Subcutaneous abdominal adipose tissue (tissue), 5 donors: ENCODE results near the gene AK5.

Experiments used
- H3K27ac ChIP-seq: one replicate; pipeline ENCODE4 v1.7.0; 2013; ENCODE audit warnings: low read depth, mild to moderate bottlenecking, inconsistent platforms, low read length, moderate library complexity
- H3K27me3 ChIP-seq, 5 donors: one replicate each; pipeline ENCODE4 v1.7.0; 2013; ENCODE audit warnings: low read length in 5 of 5, inconsistent platforms in 1 of 5; ENCODE audit not compliant: control insufficient read depth in 5 of 5, insufficient read depth in 4 of 5
- H3K36me3 ChIP-seq, 5 donors: one replicate each; pipeline ENCODE4 v1.7.0; 2013; ENCODE audit warnings: low read length in 5 of 5; ENCODE audit not compliant: control insufficient read depth in 5 of 5, insufficient read depth in 5 of 5
- H3K4me1 ChIP-seq, 5 donors: one replicate each; pipeline ENCODE4 v1.7.0; 2013; ENCODE audit warnings: low read length in 5 of 5, mild to moderate bottlenecking in 3 of 5, moderate library complexity in 1 of 5; ENCODE audit not compliant: control insufficient read depth in 5 of 5, insufficient read depth in 5 of 5
- H3K4me3 ChIP-seq, 5 donors: one replicate each; pipeline ENCODE4 v1.7.0; 2013; ENCODE audit warnings: low read length in 5 of 5, low read depth in 1 of 5
- H3K9ac ChIP-seq, 5 donors: one replicate each; pipeline ENCODE4 v1.7.0; 2013; ENCODE audit warnings: low read length in 5 of 5, mild to moderate bottlenecking in 4 of 5, moderate library complexity in 3 of 5
- H3K9me3 ChIP-seq, 5 donors: one replicate each; pipeline ENCODE4 v1.7.0; 2013; ENCODE audit warnings: low read length in 5 of 5; ENCODE audit not compliant: control insufficient read depth in 5 of 5
- donor health status: healthy.
- donor health status: healthy.
- donor health status: healthy.
- donor health status: healthy.
- donor health status: healthy.

AK5 gene

GRCh38 chr1:77370583-77371306, 88.9 kb downstream of the AK5 start:
- no peaks in the 10 kb centered on the region for H3K27me3 ChIP-seq
- H3K4me3 ChIP-seq, result no peak overlapping the region
- H3K4me1 ChIP-seq, result no peaks in the 10 kb centered on the region
- no peaks in the 10 kb centered on the region for H3K9me3 ChIP-seq
- no peak overlapping the region for H3K27ac ChIP-seq
- H3K9ac ChIP-seq, result no peak overlapping the region
- no peaks in the 10 kb centered on the region for H3K36me3 ChIP-seq

GRCh38 chr1:77371396-77371795, 89.6 kb downstream of the AK5 start:
- H3K9me3 ChIP-seq, result no peaks in the 10 kb centered on the region
- H3K4me1 ChIP-seq, result no peaks in the 10 kb centered on the region
- no peaks in the 10 kb centered on the region for H3K36me3 ChIP-seq
- no peak overlapping the region for H3K27ac ChIP-seq
- no peaks in the 10 kb centered on the region for H3K27me3 ChIP-seq
- H3K4me3 ChIP-seq, result no peak overlapping the region
- no peak overlapping the region for H3K9ac ChIP-seq

GRCh38 chr1:77373702-77374101, 91.9 kb downstream of the AK5 start:
- no peak overlapping the region for H3K27ac ChIP-seq
- H3K4me3 ChIP-seq, result no peak overlapping the region
- no peaks in the 10 kb centered on the region for H3K27me3 ChIP-seq
- H3K4me1 ChIP-seq, result no peaks in the 10 kb centered on the region
- H3K9me3 ChIP-seq, result no peaks in the 10 kb centered on the region
- no peaks in the 10 kb centered on the region for H3K36me3 ChIP-seq
- H3K9ac ChIP-seq, result no peak overlapping the region

GRCh38 chr1:77375541-77375940, 93.7 kb downstream of the AK5 start:
- H3K27me3 ChIP-seq, result no peaks in the 10 kb centered on the region
- no peak overlapping the region for H3K4me3 ChIP-seq
- H3K9ac ChIP-seq, result no peak overlapping the region
- H3K9me3 ChIP-seq, result no peaks in the 10 kb centered on the region
- no peak overlapping the region for H3K27ac ChIP-seq
- H3K4me1 ChIP-seq, result no peaks in the 10 kb centered on the region
- H3K36me3 ChIP-seq, result no peaks in the 10 kb centered on the region

GRCh38 chr1:77375990-77376389, 94.2 kb downstream of the AK5 start:
- H3K27me3 ChIP-seq, result no peaks in the 10 kb centered on the region
- no peak overlapping the region for H3K9ac ChIP-seq
- no peak overlapping the region for H3K27ac ChIP-seq
- no peak overlapping the region for H3K4me3 ChIP-seq
- H3K4me1 ChIP-seq, result no peaks in the 10 kb centered on the region
- H3K9me3 ChIP-seq, result no peaks in the 10 kb centered on the region
- H3K36me3 ChIP-seq, result no peaks in the 10 kb centered on the region

GRCh38 chr1:77378723-77379535, 97.1 kb downstream of the AK5 start:
- Histone ChIP-seq H3K9me3 (no peaks in the 10 kb centered on the region), H3K4me1 (no peaks in the 10 kb centered on the region), H3K4me3 (no peak overlapping the region), H3K9ac (no peak overlapping the region), H3K36me3 (no peaks in the 10 kb centered on the region), H3K27me3 (no peaks in the 10 kb centered on the region), H3K27ac (no peak overlapping the region)

GRCh38 chr1:77382366-77382765, 100.5 kb downstream of the AK5 start:
- no peak overlapping the region for H3K27ac ChIP-seq
- no peaks in the 10 kb centered on the region for H3K36me3 ChIP-seq
- H3K27me3 ChIP-seq, result no peaks in the 10 kb centered on the region
- H3K4me1 ChIP-seq, result no peaks in the 10 kb centered on the region
- no peaks in the 10 kb centered on the region for H3K9me3 ChIP-seq
- H3K9ac ChIP-seq, result no peak overlapping the region
- no peak overlapping the region for H3K4me3 ChIP-seq

- Histone ChIP-seq H3K36me3 (no peaks in the 10 kb centered on the region), H3K4me1 (no peaks in the 10 kb centered on the region), H3K4me3 (no peak overlapping the region), H3K27me3 (no peaks in the 10 kb centered on the region), H3K9me3 (no peaks in the 10 kb centered on the region), H3K9ac (no peak overlapping the region), H3K27ac (no peak overlapping the region)
Measured at GRCh38 chr1:77383236-77383635, 101.4 kb downstream of the AK5 start.

- Histone ChIP-seq H3K9me3 (no peaks in the 10 kb centered on the region), H3K27ac (no peak overlapping the region), H3K27me3 (no peaks in the 10 kb centered on the region), H3K9ac (no peak overlapping the region), H3K36me3 (no peaks in the 10 kb centered on the region), H3K4me3 (no peak overlapping the region), H3K4me1 (no peaks in the 10 kb centered on the region)
Measured at GRCh38 chr1:77385551-77385950, 103.7 kb downstream of the AK5 start.

GRCh38 chr1:77386276-77386675, 104.5 kb downstream of the AK5 start:
- Histone ChIP-seq H3K9me3 (no peaks in the 10 kb centered on the region), H3K27me3 (no peaks in the 10 kb centered on the region), H3K27ac (no peak overlapping the region), H3K4me3 (no peak overlapping the region), H3K4me1 (no peaks in the 10 kb centered on the region), H3K36me3 (no peaks in the 10 kb centered on the region), H3K9ac (no peak overlapping the region)
